ENCODE measurements around the gene ZNF362.

DNA sequence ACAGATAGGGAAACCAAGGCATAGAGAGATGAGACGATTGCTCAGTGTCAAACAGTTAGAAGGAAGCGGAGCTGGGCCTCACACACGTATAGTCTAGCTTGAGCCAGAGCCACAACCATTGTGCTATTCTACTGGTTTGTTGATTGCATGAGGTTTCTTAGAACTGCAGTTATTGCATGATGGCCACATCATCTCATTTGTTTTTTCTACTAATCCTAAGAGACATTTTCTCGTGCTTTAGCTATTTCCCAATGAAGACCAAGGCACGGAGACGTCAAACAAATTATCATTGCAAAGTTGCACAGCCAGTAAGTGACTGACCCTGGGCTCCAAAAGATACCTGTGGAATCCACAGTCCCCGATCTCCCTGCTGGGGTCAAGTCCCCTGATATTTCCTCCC is 25.1 kb upstream of the ZNF362 start:
- TF ChIP-seq, protein P1, sequence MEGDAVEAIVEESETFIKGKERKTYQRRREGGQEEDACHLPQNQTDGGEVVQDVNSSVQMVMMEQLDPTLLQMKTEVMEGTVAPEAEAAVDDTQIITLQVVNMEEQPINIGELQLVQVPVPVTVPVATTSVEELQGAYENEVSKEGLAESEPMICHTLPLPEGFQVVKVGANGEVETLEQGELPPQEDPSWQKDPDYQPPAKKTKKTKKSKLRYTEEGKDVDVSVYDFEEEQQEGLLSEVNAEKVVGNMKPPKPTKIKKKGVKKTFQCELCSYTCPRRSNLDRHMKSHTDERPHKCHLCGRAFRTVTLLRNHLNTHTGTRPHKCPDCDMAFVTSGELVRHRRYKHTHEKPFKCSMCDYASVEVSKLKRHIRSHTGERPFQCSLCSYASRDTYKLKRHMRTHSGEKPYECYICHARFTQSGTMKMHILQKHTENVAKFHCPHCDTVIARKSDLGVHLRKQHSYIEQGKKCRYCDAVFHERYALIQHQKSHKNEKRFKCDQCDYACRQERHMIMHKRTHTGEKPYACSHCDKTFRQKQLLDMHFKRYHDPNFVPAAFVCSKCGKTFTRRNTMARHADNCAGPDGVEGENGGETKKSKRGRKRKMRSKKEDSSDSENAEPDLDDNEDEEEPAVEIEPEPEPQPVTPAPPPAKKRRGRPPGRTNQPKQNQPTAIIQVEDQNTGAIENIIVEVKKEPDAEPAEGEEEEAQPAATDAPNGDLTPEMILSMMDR (conservative IDR thresholded peaks at IDR 0.05): no peak
- no peak for TF ChIP-seq ZFX (IDR thresholded peaks at IDR 0.05)
